Measurements from ENCODE around the gene RNF225. TPM values are rescaled to one million over a fixed set of nuclear protein-coding genes. Genes with fewer than 3 reads are reported as not detected.

The RNF225 gene
- total RNA-seq, 1 experiment from 2014 or later: 0.73 TPM

- Histone ChIP-seq H3K36me3 (ENCODE audit: control insufficient read depth, insufficient read depth, low read length) (peaks cover 2% of the 10 kb centered on the region), H3K9me3 (no peaks in the 10 kb centered on the region), H3K4me1 (peaks cover 14% of the 10 kb centered on the region), H3K4me3 (ENCODE audit: low read depth, low read length) (no peak overlapping the region), H3K27me3 (replicated peaks; ENCODE audit: control insufficient read depth, insufficient read depth, low read length) (no peaks in the 10 kb centered on the region)
- Mint-ChIP-seq H3K4me1 (ENCODE audit: low read depth, unreplicated experiment) (peaks cover 11% of the 10 kb centered on the region), H3K9me3 (ENCODE audit: unreplicated experiment) (no peaks in the 10 kb centered on the region), H3K36me3 (ENCODE audit: insufficient read depth, unreplicated experiment) (peaks cover 62% of the 10 kb centered on the region), H3K27ac (ENCODE audit: unreplicated experiment) (no peak overlapping the region), H3K4me3 (ENCODE audit: unreplicated experiment) (no peak overlapping the region), H3K27me3 (ENCODE audit: insufficient read depth, unreplicated experiment) (no peaks in the 10 kb centered on the region)
- ChIA-PET CTCF (no interaction called here), POLR2A (no interaction called here)
- intact Hi-C loops (cut with micrococcal nuclease; ENCODE audit: unreplicated experiment): no loop called here
- TF ChIP-seq CTCF (IDR thresholded peaks at IDR 0.05; ENCODE audit: insufficient read depth in 1 of 2, low read depth in 1 of 2, low read length in 1 of 2, severe bottlenecking in 1 of 2, unreplicated experiment in 1 of 2): no peak
- DNase-seq: no peak
- BruUV-seq (replicated peaks): no TSS peak
Observed at GRCh38 chr19:58398087-58398486, 2.6 kb downstream of the RNF225 start.

GRCh38 chr19:58398545-58398944 lies 3.1 kb downstream of the RNF225 start:
- POLR2A ChIA-PET: no interaction called here
- no peak for TF ChIP-seq CTCF (IDR thresholded peaks at IDR 0.05; ENCODE audit: insufficient read depth in 1 of 2, low read depth in 1 of 2, low read length in 1 of 2, severe bottlenecking in 1 of 2, unreplicated experiment in 1 of 2)
- Mint-ChIP-seq H3K36me3 (ENCODE audit: insufficient read depth, unreplicated experiment) (peaks cover 58% of the 10 kb centered on the region), H3K9me3 (ENCODE audit: unreplicated experiment) (no peaks in the 10 kb centered on the region), H3K4me1 (ENCODE audit: low read depth, unreplicated experiment) (peaks cover 11% of the 10 kb centered on the region), H3K27me3 (ENCODE audit: insufficient read depth, unreplicated experiment) (no peaks in the 10 kb centered on the region), H3K4me3 (ENCODE audit: unreplicated experiment) (no peak overlapping the region), H3K27ac (ENCODE audit: unreplicated experiment) (no peak overlapping the region)
- H3K9me3 ChIP-seq: no peaks in the 10 kb centered on the region
- no peaks in the 10 kb centered on the region for H3K27me3 ChIP-seq (replicated peaks; ENCODE audit: control insufficient read depth, insufficient read depth, low read length)
- CTCF ChIA-PET: no interaction called here
- peaks cover 1% of the 10 kb centered on the region for H3K36me3 ChIP-seq (ENCODE audit: control insufficient read depth, insufficient read depth, low read length)
- no peak for DNase-seq
- BruUV-seq (replicated peaks): no TSS peak
- peaks cover 14% of the 10 kb centered on the region for H3K4me1 ChIP-seq
- H3K4me3 ChIP-seq (ENCODE audit: low read depth, low read length): no peak overlapping the region
- intact Hi-C loops (cut with micrococcal nuclease; ENCODE audit: unreplicated experiment): no loop called here

- TF ChIP-seq CTCF (IDR thresholded peaks at IDR 0.05; ENCODE audit: insufficient read depth in 1 of 2, low read depth in 1 of 2, low read length in 1 of 2, severe bottlenecking in 1 of 2, unreplicated experiment in 1 of 2): no peak
- H3K27me3 ChIP-seq (replicated peaks; ENCODE audit: control insufficient read depth, insufficient read depth, low read length): no peaks in the 10 kb centered on the region
- Mint-ChIP-seq H3K27me3 (ENCODE audit: insufficient read depth, unreplicated experiment) (no peaks in the 10 kb centered on the region), H3K4me1 (ENCODE audit: low read depth, unreplicated experiment) (peaks cover 11% of the 10 kb centered on the region), H3K4me3 (ENCODE audit: unreplicated experiment) (peak overlapping the region; percentile 99), H3K36me3 (ENCODE audit: insufficient read depth, unreplicated experiment) (peaks cover 44% of the 10 kb centered on the region), H3K27ac (ENCODE audit: unreplicated experiment) (peak overlapping the region; percentile 99), H3K9me3 (ENCODE audit: unreplicated experiment) (no peaks in the 10 kb centered on the region)
- peak overlapping the region; percentile 70; the same call in 1 of the 2 replicates for H3K4me3 ChIP-seq (ENCODE audit: low read depth, low read length)
- peaks cover 1% of the 10 kb centered on the region; the same call in 1 of the 2 replicates for H3K36me3 ChIP-seq (ENCODE audit: control insufficient read depth, insufficient read depth, low read length)
- no TSS peak for BruUV-seq (replicated peaks)
- DNase-seq: no peak
- POLR2A ChIA-PET: no interaction called here
- peaks cover 14% of the 10 kb centered on the region for H3K4me1 ChIP-seq
- intact Hi-C loops (cut with micrococcal nuclease; ENCODE audit: unreplicated experiment): loop anchor here (2.0 kb wide), 2 partner anchors 37 to 75 kb away; partner anchors contain the start of gene ZNF497
- no peaks in the 10 kb centered on the region for H3K9me3 ChIP-seq
- CTCF ChIA-PET: no interaction called here
Observed at GRCh38 chr19:58399903-58400302, 4.4 kb downstream of the RNF225 start.

All from Caco-2 (cell line).